Stimulated activated CD4-positive, alpha-beta T cell treated with anti-CD3 and anti-CD28 coated beads, Interleukin-15, amount 100 ng/mL, for 48 hours (primary cell): Measurements from ENCODE around the gene MUSTN1.

Experiments used
- DNase-seq, 2 donors: peaks; one replicate each; pipeline ENCODE4 v3.0.0-alpha.2; 2020; ENCODE audit warnings: low read depth in 2 of 2

The MUSTN1 gene

GRCh38 chr3:52852419-52852818 is 17.6 kb upstream of the MUSTN1 start:
- DNase-seq, result no peak

GRCh38 chr3:52851348-52851747 is 16.5 kb upstream of the MUSTN1 start:
- peak in 1 of 2 donors; percentile 7 for DNase-seq

GRCh38 chr3:52849656-52850055 is 14.8 kb upstream of the MUSTN1 start:
- no peak for DNase-seq

- no peak for DNase-seq
Observed at GRCh38 chr3:52848617-52849016, 13.8 kb upstream of the MUSTN1 start.

- no peak for DNase-seq
Observed at GRCh38 chr3:52847726-52848125, 12.9 kb upstream of the MUSTN1 start.

- no peak for DNase-seq
Observed at GRCh38 chr3:52847241-52847640, 12.4 kb upstream of the MUSTN1 start.

- no peak for DNase-seq
Observed at GRCh38 chr3:52846432-52846965, 11.7 kb upstream of the MUSTN1 start.

- DNase-seq, result no peak
Observed at GRCh38 chr3:52845691-52846431, 11.0 kb upstream of the MUSTN1 start.

- no peak for DNase-seq
Observed at GRCh38 chr3:52845157-52845556, 10.3 kb upstream of the MUSTN1 start.

GRCh38 chr3:52844290-52844975 is 9.6 kb upstream of the MUSTN1 start:
- DNase-seq, result no peak

- DNase-seq, result no peak
Observed at GRCh38 chr3:52843881-52844280, 9.1 kb upstream of the MUSTN1 start.

- DNase-seq, result no peak
Observed at GRCh38 chr3:52843108-52843865, 8.5 kb upstream of the MUSTN1 start.

GRCh38 chr3:52842424-52842823 is 7.6 kb upstream of the MUSTN1 start:
- no peak for DNase-seq

- DNase-seq, result no peak
Observed at GRCh38 chr3:52841981-52842340, 7.1 kb upstream of the MUSTN1 start.

- DNase-seq, result no peak
Observed at GRCh38 chr3:52841211-52841980, 6.6 kb upstream of the MUSTN1 start.

GRCh38 chr3:52839892-52840545 is 5.2 kb upstream of the MUSTN1 start:
- DNase-seq, result no peak

- no peak for DNase-seq
Observed at GRCh38 chr3:52839268-52839575, 4.4 kb upstream of the MUSTN1 start.

GRCh38 chr3:52838561-52839267 is 3.9 kb upstream of the MUSTN1 start:
- DNase-seq, result no peak

- DNase-seq, result no peak
Observed at GRCh38 chr3:52836986-52837385, 2.2 kb upstream of the MUSTN1 start.

- no peak for DNase-seq
Observed at GRCh38 chr3:52836471-52836845, 1.6 kb upstream of the MUSTN1 start.
